MM.1S (cell line): ENCODE data around the gene RASGRF2.

Source experiments
- CTCF ChIP-seq: fragments of 300-600 bp; sonication (generic); IDR thresholded peaks from 2 replicates; pipeline ENCODE4 v1.5.1; 2016; ENCODE audit warnings: antibody characterized with exemption, low read length, mixed read lengths
- EZH2 ChIP-seq: fragments of 300-600 bp; sonication (generic); optimal IDR thresholded peaks from 2 replicates; pipeline ENCODE3; 2017; ENCODE audit warnings: low read depth, mild to moderate bottlenecking, antibody characterized with exemption, low read length, mixed read lengths
- EZH2phosphoT487 ChIP-seq: fragments of 300-600 bp; sonication (generic); IDR thresholded peaks from 2 replicates; pipeline ENCODE4 v1.6.1; 2018; ENCODE audit warnings: antibody characterized with exemption, low read length

DNA sequence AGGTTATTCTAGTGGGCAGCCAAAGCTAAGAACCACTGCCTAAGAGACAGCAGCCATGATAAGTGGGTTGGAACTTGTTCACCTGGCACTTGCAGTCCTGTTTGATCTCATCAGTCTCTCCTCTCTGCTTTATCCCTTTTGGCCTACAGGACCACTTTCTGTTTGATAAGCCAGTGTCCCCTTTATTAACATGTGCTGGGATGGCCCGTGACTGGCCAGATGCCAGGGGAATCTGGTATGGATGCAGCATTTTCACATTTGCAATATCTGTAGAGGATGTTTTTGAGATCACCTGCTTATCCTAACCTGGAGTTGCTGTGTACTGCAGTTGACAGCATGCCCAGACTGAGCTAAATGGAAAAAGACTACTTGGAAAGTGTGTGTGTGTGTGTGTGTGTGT, 296.6 kb downstream of the RASGRF2 start:
- no peak for TF ChIP-seq CTCF
- TF ChIP-seq EZH2phosphoT487: no peak
- no peak for TF ChIP-seq EZH2
